CD4-positive, alpha-beta memory T cell (primary cell): Measurements from ENCODE around the gene EXOC4. TPM values are rescaled to one million over a fixed set of nuclear protein-coding genes. Genes with fewer than 3 reads are reported as not detected.
A peak's percentile ranks its signal among the peaks of the same experiment; 100 is the strongest.

Experiments used
- CTCF ChIA-PET: fragments of 350-600 bp; sonication (Branson Sonifier 250); formaldehyde crosslinking; loops from one replicate; lab custom pipeline; 2021; ENCODE audit warnings: inconsistent platforms; ENCODE audit not compliant: partially characterized antibody; lab: Charles Lee
- POLR2A ChIA-PET: fragments of 350-600 bp; sonication (Branson Sonifier 250); formaldehyde crosslinking; loops from one replicate; lab custom pipeline; 2021; ENCODE audit not compliant: partially characterized antibody; lab: Charles Lee
- DNase-seq, 5 donors: peaks; one replicate each; pipeline versions ENCODE4 v3.0.0 to v3.0.0-alpha.2; 2020 to 2022; ENCODE audit warnings: mixed read lengths in 1 of 5
- H3K27ac ChIP-seq: one replicate; pipeline ENCODE4 v1.7.0; 2013; ENCODE audit warnings: low read depth, low read length
- H3K27me3 ChIP-seq: 2 replicates; pipeline ENCODE4 v1.7.0; 2013; ENCODE audit warnings: mild to moderate bottlenecking, low read length, moderate library complexity; ENCODE audit not compliant: insufficient read depth
- H3K36me3 ChIP-seq: 2 replicates; pipeline ENCODE4 v1.7.0; 2013; ENCODE audit warnings: mild to moderate bottlenecking, low read length, moderate library complexity; ENCODE audit not compliant: insufficient read depth
- H3K4me1 ChIP-seq: 2 replicates; pipeline ENCODE4 v1.7.0; 2013; ENCODE audit warnings: mild to moderate bottlenecking, low read length, moderate library complexity; ENCODE audit not compliant: insufficient read depth
- H3K4me3 ChIP-seq, 2 donors: one replicate each; pipeline ENCODE4 v1.7.0; 2013; ENCODE audit warnings: low read length in 2 of 2, mild to moderate bottlenecking in 1 of 2
- H3K9me3 ChIP-seq, 2 donors: one replicate each; pipeline ENCODE4 v1.7.0; 2013; ENCODE audit warnings: low read length in 2 of 2, control low read depth in 1 of 2; ENCODE audit not compliant: control insufficient read depth in 1 of 2
- H3K27ac Mint-ChIP-seq, 7 donors: one replicate each; pipeline ENCODE4 v1.8.0; 2020 to 2021; ENCODE audit warnings: mixed read lengths in 7 of 7, mild to moderate bottlenecking in 6 of 7, inconsistent platforms in 3 of 7, moderate library complexity in 3 of 7
- H3K27me3 Mint-ChIP-seq, 2 donors: one replicate each; pipeline ENCODE4 v1.8.0; 2020 to 2021; ENCODE audit warnings: mixed read lengths in 2 of 2
- H3K36me3 Mint-ChIP-seq, 2 donors: one replicate each; pipeline ENCODE4 v1.8.0; 2020 to 2021; ENCODE audit warnings: mixed read lengths in 2 of 2, inconsistent platforms in 1 of 2, mild to moderate bottlenecking in 1 of 2
- H3K4me1 Mint-ChIP-seq, 4 donors: one replicate each; pipeline ENCODE4 v1.8.0; 2020 to 2021; ENCODE audit warnings: mixed read lengths in 4 of 4, mild to moderate bottlenecking in 1 of 4
- H3K4me3 Mint-ChIP-seq, 8 donors: one replicate each; pipeline ENCODE4 v1.8.0; 2020 to 2021; ENCODE audit warnings: mixed read lengths in 8 of 8, mild to moderate bottlenecking in 7 of 8, moderate library complexity in 6 of 8, inconsistent platforms in 3 of 8
- H3K9me3 Mint-ChIP-seq, 8 donors: one replicate each; pipeline ENCODE4 v1.8.0; 2020 to 2021; ENCODE audit warnings: mixed read lengths in 8 of 8, mild to moderate bottlenecking in 5 of 8, inconsistent platforms in 3 of 8, moderate library complexity in 1 of 8
- intact Hi-C: fragments of 100-400 bp; cut with micrococcal nuclease; formaldehyde crosslinking; loops from one replicate; pipeline ENCODE4 v1.15.1; 2023
- polyA plus RNA-seq, 2 donors: library from polyadenylated mRNA; unstranded; fragments of 300-500 nt; fragmentation: Illumina TruSeq; gene quantifications; one replicate each; pipeline ENCODE4 v1.2.3, GENCODE V29; 2021
- total RNA-seq, 2 experiments: library from RNA; stranded (reverse); gene quantifications; one replicate each; pipeline ENCODE4 v1.2.3, GENCODE V29; 2021

The EXOC4 gene
- total and polyA plus RNA-seq, 4 experiments from 2014 or later: 33.8 to 81.2 (median 58.1) TPM

GRCh38 chr7:133871757-133872156 is 618.9 kb downstream of the EXOC4 start:
- ChIA-PET POLR2A (no interaction called here), CTCF (no interaction called here)
- intact Hi-C loops: no loop called here
- peaks cover 2 to 21% of the 10 kb centered on the region in 2 donors for H3K36me3 Mint-ChIP-seq
- DNase-seq: no peak
- no peak overlapping the region for H3K4me3 ChIP-seq
- no peak overlapping the region for H3K4me3 Mint-ChIP-seq
- H3K9me3 Mint-ChIP-seq: peaks cover 0 to 1% (median 0%) of the 10 kb centered on the region in 8 donors
- no peak overlapping the region for H3K27ac ChIP-seq
- no peaks in the 10 kb centered on the region for H3K4me1 ChIP-seq
- no peak overlapping the region for H3K27ac Mint-ChIP-seq
- no peaks in the 10 kb centered on the region for H3K36me3 ChIP-seq
- H3K27me3 ChIP-seq: no peaks in the 10 kb centered on the region
- no peaks in the 10 kb centered on the region for H3K27me3 Mint-ChIP-seq
- H3K9me3 ChIP-seq: no peaks in the 10 kb centered on the region
- peaks cover 25 to 61% (median 49%) of the 10 kb centered on the region in 4 donors for H3K4me1 Mint-ChIP-seq

GRCh38 chr7:133873187-133873586 is 620.3 kb downstream of the EXOC4 start:
- ChIA-PET POLR2A (no interaction called here), CTCF (no interaction called here)
- H3K27ac ChIP-seq: no peak overlapping the region
- intact Hi-C loops: no loop called here
- H3K4me1 ChIP-seq: no peaks in the 10 kb centered on the region
- no peaks in the 10 kb centered on the region for H3K9me3 ChIP-seq
- peak overlapping the region in 1 of 7 donors; percentile 48 for H3K27ac Mint-ChIP-seq
- H3K27me3 ChIP-seq: no peaks in the 10 kb centered on the region
- no peak for DNase-seq
- no peak overlapping the region for H3K4me3 ChIP-seq
- no peaks in the 10 kb centered on the region for H3K36me3 ChIP-seq
- peaks cover 2 to 21% of the 10 kb centered on the region in 2 donors for H3K36me3 Mint-ChIP-seq
- peaks cover 26 to 61% (median 48%) of the 10 kb centered on the region in 4 donors for H3K4me1 Mint-ChIP-seq
- H3K27me3 Mint-ChIP-seq: no peaks in the 10 kb centered on the region
- H3K4me3 Mint-ChIP-seq: peak overlapping the region in 1 of 8 donors; percentile 23
- H3K9me3 Mint-ChIP-seq: peaks cover 0 to 3% (median 0%) of the 10 kb centered on the region in 8 donors

- Mint-ChIP-seq H3K4me3 (peak overlapping the region in 1 of 8 donors; percentile 23), H3K36me3 (peaks cover 2 to 20% of the 10 kb centered on the region in 2 donors), H3K27ac (peak overlapping the region in 1 of 7 donors; percentile 48), H3K9me3 (peaks cover 0 to 3% (median 0%) of the 10 kb centered on the region in 8 donors), H3K4me1 (peaks cover 26 to 60% (median 48%) of the 10 kb centered on the region in 4 donors), H3K27me3 (no peaks in the 10 kb centered on the region)
- no peak for DNase-seq
- Histone ChIP-seq H3K27me3 (no peaks in the 10 kb centered on the region), H3K4me1 (no peaks in the 10 kb centered on the region), H3K4me3 (no peak overlapping the region), H3K36me3 (no peaks in the 10 kb centered on the region), H3K27ac (no peak overlapping the region), H3K9me3 (no peaks in the 10 kb centered on the region)
- POLR2A ChIA-PET: no interaction called here
- CTCF ChIA-PET: no interaction called here
- intact Hi-C loops: no loop called here
These were observed 620.8 kb downstream of the EXOC4 start for GRCh38 chr7:133873631-133874030.

GRCh38 chr7:133883591-133883990 is 630.7 kb downstream of the EXOC4 start:
- DNase-seq: no peak
- CTCF ChIA-PET: interaction anchor here (0.7 kb wide), 1 partner anchor 120 kb away, joined by 3 read pairs; no protein-coding TSS in a partner anchor

GRCh38 chr7:133885213-133885612 is 632.3 kb downstream of the EXOC4 start:
- no peak overlapping the region for H3K4me3 ChIP-seq
- DNase-seq: no peak
- no peak overlapping the region for H3K4me3 Mint-ChIP-seq
- no peaks in the 10 kb centered on the region for H3K9me3 ChIP-seq
- no peak overlapping the region for H3K27ac Mint-ChIP-seq
- no peaks in the 10 kb centered on the region for H3K4me1 ChIP-seq
- H3K36me3 ChIP-seq: no peaks in the 10 kb centered on the region
- H3K27me3 ChIP-seq: no peaks in the 10 kb centered on the region
- POLR2A ChIA-PET: no interaction called here
- no peaks in the 10 kb centered on the region for H3K27me3 Mint-ChIP-seq
- intact Hi-C loops: no loop called here
- no peak overlapping the region for H3K27ac ChIP-seq
- peaks cover 0 to 1% (median 0%) of the 10 kb centered on the region in 4 donors for H3K4me1 Mint-ChIP-seq
- peaks cover 0 to 11% (median 6%) of the 10 kb centered on the region in 8 donors for H3K9me3 Mint-ChIP-seq
- CTCF ChIA-PET: no interaction called here
- H3K36me3 Mint-ChIP-seq: peaks cover 5 to 20% of the 10 kb centered on the region in 2 donors

More at GRCh38 chr7:133883591-133883990, 630.7 kb downstream of the EXOC4 start:
- POLR2A ChIA-PET: no interaction called here
- intact Hi-C loops: no loop called here
- Histone ChIP-seq H3K4me1 (no peaks in the 10 kb centered on the region), H3K36me3 (no peaks in the 10 kb centered on the region), H3K27me3 (no peaks in the 10 kb centered on the region), H3K4me3 (no peak overlapping the region), H3K27ac (no peak overlapping the region), H3K9me3 (no peaks in the 10 kb centered on the region)
- Mint-ChIP-seq H3K4me3 (no peak overlapping the region), H3K27me3 (no peaks in the 10 kb centered on the region), H3K27ac (no peak overlapping the region), H3K9me3 (peaks cover 0 to 5% (median 1%) of the 10 kb centered on the region in 8 donors), H3K36me3 (peaks cover 1 to 20% of the 10 kb centered on the region in 2 donors), H3K4me1 (peaks cover 0 to 1% (median 0%) of the 10 kb centered on the region in 4 donors)

GRCh38 chr7:133886086-133886485 is 633.2 kb downstream of the EXOC4 start:
- no peak overlapping the region for H3K27ac ChIP-seq
- H3K9me3 ChIP-seq: no peaks in the 10 kb centered on the region
- no peak overlapping the region for H3K4me3 ChIP-seq
- no peak for DNase-seq
- H3K36me3 Mint-ChIP-seq: peaks cover 5 to 20% of the 10 kb centered on the region in 2 donors
- POLR2A ChIA-PET: no interaction called here
- H3K4me1 ChIP-seq: no peaks in the 10 kb centered on the region
- no peaks in the 10 kb centered on the region for H3K27me3 Mint-ChIP-seq
- peaks cover 0 to 11% (median 6%) of the 10 kb centered on the region in 8 donors for H3K9me3 Mint-ChIP-seq
- H3K27me3 ChIP-seq: no peaks in the 10 kb centered on the region
- H3K4me1 Mint-ChIP-seq: peaks cover 0 to 1% (median 0%) of the 10 kb centered on the region in 4 donors
- H3K27ac Mint-ChIP-seq: no peak overlapping the region
- intact Hi-C loops: no loop called here
- H3K36me3 ChIP-seq: no peaks in the 10 kb centered on the region
- no peak overlapping the region for H3K4me3 Mint-ChIP-seq
- CTCF ChIA-PET: no interaction called here

DNA sequence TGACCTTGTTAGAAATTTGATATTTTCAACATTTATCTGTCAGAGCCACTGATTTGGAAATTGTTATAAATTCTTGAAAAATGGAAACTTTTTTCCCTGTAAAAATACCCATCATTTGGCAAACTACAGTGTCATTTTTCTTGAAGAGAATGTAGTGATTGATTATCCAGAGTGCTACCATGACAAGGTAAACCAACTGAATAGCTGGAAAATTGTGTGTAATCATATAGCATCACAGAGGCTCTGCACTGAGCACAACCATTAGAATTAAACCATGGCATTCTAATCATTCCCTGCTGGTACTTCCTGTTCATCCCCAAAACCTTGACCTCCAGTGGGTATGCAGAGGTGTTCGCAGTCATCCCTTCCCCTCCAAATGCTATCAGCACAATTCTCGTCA is 633.9 kb downstream of the EXOC4 start:
- Mint-ChIP-seq H3K27me3 (no peaks in the 10 kb centered on the region), H3K4me3 (no peak overlapping the region), H3K9me3 (peaks cover 0 to 11% (median 6%) of the 10 kb centered on the region in 8 donors), H3K36me3 (peaks cover 5 to 20% of the 10 kb centered on the region in 2 donors), H3K27ac (no peak overlapping the region), H3K4me1 (peaks cover 0 to 1% (median 0%) of the 10 kb centered on the region in 4 donors)
- Histone ChIP-seq H3K4me1 (no peaks in the 10 kb centered on the region), H3K27ac (no peak overlapping the region), H3K9me3 (no peaks in the 10 kb centered on the region), H3K27me3 (no peaks in the 10 kb centered on the region), H3K4me3 (no peak overlapping the region), H3K36me3 (no peaks in the 10 kb centered on the region)
- no peak for DNase-seq
- intact Hi-C loops: no loop called here
- POLR2A ChIA-PET: no interaction called here
- CTCF ChIA-PET: no interaction called here
